ENCODE data around the gene CCK.

Gene CCK

DNA sequence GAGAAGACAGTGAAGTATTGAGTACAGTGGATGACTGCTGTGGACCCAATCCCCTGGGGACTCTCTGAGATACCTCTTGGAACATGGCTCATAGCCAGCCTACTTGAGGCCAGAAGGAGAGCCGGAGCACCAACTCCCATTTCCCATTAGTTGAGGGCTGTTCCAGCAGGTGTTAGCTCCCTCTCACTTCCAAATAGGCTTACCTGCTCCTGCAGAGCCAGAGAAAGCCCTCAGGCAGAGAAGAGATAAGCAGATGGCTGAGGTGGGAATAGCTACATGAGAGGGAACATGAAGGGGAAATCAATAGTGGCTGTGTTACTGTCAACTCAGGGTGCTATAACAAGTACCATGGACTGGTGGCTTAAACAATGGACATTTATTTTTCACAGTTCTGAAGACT, 4.6 kb upstream of the CCK start:
- DNase-seq (ENCODE audit: low read depth) = no peak
- no peak for TF ChIP-seq CTCF (IDR thresholded peaks at IDR 0.05; ENCODE audit: insufficient read depth, low read depth, low read length, missing control alignments)
- no peak overlapping the region for H3K4me3 ChIP-seq (ENCODE audit: low read depth, low read length)

DNA sequence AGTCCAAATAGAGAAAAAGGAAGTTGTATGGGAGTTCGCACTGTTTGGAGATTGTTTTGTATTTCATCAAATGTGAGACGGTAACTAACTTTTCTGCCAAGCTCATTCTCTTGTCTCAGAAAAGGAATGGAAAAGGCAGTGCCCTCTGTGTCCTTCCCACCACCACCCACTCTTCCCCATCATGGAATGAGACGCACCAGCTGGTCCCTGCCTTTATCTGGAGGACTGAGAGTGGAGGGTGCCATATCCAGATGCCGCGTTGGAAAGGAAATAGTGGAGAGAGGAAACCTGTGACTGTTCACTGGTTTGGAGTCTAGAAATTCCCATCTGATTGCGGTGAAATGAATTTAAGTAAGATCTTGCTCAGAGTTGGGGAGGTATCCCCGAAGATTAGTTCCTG, 3.7 kb upstream of the CCK start:
- H3K4me3 ChIP-seq (ENCODE audit: low read depth, low read length) = no peak overlapping the region
- no peak for DNase-seq (ENCODE audit: low read depth)
- TF ChIP-seq CTCF (IDR thresholded peaks at IDR 0.05; ENCODE audit: insufficient read depth, low read depth, low read length, missing control alignments) = no peak

DNA sequence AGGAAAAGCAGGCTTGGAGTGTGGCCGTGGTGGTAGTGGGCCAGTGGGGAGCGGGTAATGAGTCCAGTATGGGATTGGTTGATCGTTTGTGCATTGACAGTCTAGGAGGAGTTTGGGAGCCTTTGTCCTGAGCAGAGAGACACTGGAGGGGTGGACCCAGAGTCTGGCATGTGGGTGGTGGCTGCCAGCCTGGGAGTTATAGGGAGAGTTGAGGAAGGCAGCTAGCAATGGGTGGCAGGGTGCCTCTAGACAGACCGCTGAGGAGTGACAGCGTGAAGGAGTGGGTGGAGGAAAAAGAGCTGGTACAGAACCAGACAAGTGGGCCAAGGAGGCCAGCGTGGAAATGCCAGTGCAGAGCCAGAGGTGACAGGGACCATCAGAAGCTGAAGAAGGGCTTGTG, 1.9 kb upstream of the CCK start:
- no peak for DNase-seq (ENCODE audit: low read depth)
- H3K4me3 ChIP-seq (ENCODE audit: low read depth, low read length) = no peak overlapping the region
- TF ChIP-seq CTCF (IDR thresholded peaks at IDR 0.05; ENCODE audit: insufficient read depth, low read depth, low read length, missing control alignments) = no peak

- no peak for TF ChIP-seq CTCF (IDR thresholded peaks at IDR 0.05; ENCODE audit: insufficient read depth, low read depth, low read length, missing control alignments)
- DNase-seq (ENCODE audit: low read depth) = no peak
- H3K4me3 ChIP-seq (ENCODE audit: low read depth, low read length) = no peak overlapping the region
Observed at GRCh38 chr3:42265059-42265991, 660 bp downstream of the CCK start.

DNA sequence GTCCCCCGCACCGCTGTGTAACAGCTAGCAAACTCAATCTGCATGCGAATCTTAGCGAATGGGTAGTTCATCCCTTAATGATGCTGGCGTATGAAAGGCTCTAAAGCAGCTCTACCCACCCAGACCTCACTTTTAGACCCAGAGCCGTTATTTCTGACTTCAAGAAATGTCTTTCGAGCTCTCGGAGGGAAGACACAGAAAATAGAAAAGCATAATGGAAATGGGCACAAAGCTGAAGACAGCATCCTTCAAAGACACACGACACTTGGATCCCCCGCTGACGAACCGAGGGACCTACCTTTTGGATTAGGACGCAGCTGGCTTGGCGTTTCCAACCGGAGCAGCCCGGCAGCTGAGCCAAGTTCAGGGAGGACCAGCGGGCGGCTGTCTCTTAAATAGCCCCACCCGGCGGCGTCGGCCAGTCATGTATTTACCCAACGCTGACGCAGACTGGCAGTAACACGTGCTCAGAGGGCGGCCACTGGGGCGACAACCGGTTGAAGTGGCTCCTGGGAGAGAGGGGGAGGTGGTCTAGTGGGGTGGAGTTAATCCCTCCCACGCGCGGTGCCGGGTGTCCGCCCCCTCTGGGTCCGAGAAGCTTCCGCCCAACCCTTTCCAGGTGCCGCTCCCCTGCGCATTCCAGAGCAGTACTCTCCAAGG, 1.5 kb downstream of the CCK start:
- DNase-seq (ENCODE audit: low read depth) = no peak
- no peak overlapping the region for H3K4me3 ChIP-seq (ENCODE audit: low read depth, low read length)
- TF ChIP-seq CTCF (IDR thresholded peaks at IDR 0.05; ENCODE audit: insufficient read depth, low read depth, low read length, missing control alignments) = no peak

DNA sequence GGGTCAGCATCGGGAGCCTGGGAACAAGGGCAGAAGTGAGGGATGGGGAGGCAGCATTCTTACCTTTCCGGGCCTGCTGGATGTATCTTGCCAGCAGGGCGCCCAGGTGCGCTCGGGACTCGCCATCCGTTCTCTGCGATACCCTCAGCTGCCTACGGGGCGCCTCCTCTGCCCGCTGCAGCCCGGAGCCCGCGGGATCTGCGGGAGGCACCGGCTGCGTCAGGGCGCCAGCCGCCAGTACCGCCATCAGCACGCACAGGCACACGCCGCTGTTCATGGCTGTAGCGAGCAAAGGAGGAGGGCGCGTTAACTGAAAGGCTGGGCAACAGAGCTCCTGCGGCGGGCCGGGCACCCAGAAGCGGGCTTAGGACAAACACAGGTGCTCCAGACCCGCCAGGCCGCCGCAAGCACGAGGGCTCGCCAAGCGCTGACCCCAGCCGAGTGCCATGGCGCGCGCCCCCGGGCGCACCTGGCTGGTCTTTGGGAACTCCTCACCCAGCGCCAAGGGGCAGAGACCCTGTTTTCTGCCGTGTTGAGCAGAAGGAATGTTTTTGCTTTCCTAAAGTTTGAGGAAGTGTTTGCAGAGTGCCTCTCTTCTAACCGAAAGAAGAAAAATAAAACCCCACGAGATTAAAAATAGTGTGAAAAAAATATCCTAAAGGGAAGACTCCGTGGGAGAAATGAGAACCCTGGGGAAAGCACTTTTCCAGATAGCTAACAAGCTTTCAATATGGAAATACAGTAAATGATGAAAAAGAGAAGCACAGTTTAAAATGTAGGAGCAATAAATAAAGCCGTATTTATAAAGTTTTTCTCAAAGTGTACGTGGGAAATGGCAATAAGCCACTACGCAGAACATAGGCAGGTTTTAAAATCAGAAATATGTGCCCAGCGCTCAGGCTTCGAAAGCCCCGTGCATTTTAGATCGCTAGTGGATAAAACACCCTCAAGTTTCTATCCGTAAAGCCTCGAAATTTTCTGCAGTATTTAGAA, 2.3 kb downstream of the CCK start:
- DNase-seq (ENCODE audit: low read depth) = no peak
- TF ChIP-seq CTCF (IDR thresholded peaks at IDR 0.05; ENCODE audit: insufficient read depth, low read depth, low read length, missing control alignments) = no peak
- H3K4me3 ChIP-seq (ENCODE audit: low read depth, low read length) = no peak overlapping the region

All from GM12865 (cell line).